WTC11 (cell line): Measurements from ENCODE around the gene PTGER1. TPM values are rescaled to one million over a fixed set of nuclear protein-coding genes. Genes with fewer than 3 reads are reported as not detected.
A peak's percentile ranks its signal among the peaks of the same experiment; 100 is the strongest.

Experiments
- ATAC-seq: fragments of 200-7000 bp; cut with Tn5 transposase; 2 replicates; pipeline ENCODE4 v1.10.0; 2021; ENCODE audit warnings: mild to moderate bottlenecking, moderate library complexity
- CTCF ChIA-PET: fragments of 300-600 bp; sonication (Branson Sonifier 250); formaldehyde crosslinking; loops from one replicate; lab custom pipeline; 2021; ENCODE audit warnings: antibody characterized with exemption; lab: Charles Lee
- POLR2A ChIA-PET: fragments of 350-600 bp; sonication (Branson Sonifier 250); formaldehyde crosslinking; loops from one replicate; lab custom pipeline; 2021; ENCODE audit warnings: antibody characterized with exemption; lab: Charles Lee
- DNase-seq: peaks from one replicate; pipeline ENCODE4 v3.0.0; 2021; ENCODE audit warnings: low spot score
- H3K27ac Mint-ChIP-seq: 2 replicates; pipeline ENCODE4 v1.8.0; 2021; ENCODE audit warnings: mixed read lengths
- H3K27me3 Mint-ChIP-seq: 2 replicates; pipeline ENCODE4 v1.8.0; 2021; ENCODE audit warnings: low read depth, mild to moderate bottlenecking, moderate library complexity, mixed read lengths
- H3K36me3 Mint-ChIP-seq: 2 replicates; pipeline ENCODE4 v1.8.0; 2021; ENCODE audit warnings: mixed read lengths
- H3K4me1 Mint-ChIP-seq: 2 replicates; pipeline ENCODE4 v1.8.0; 2022; ENCODE audit warnings: mixed read lengths
- H3K4me3 Mint-ChIP-seq: 2 replicates; pipeline ENCODE4 v1.8.0; 2021; ENCODE audit warnings: mild to moderate bottlenecking, moderate library complexity, mixed read lengths
- H3K9me3 Mint-ChIP-seq: 2 replicates; pipeline ENCODE4 v1.8.0; 2021; ENCODE audit warnings: mixed read lengths
- MXD4 ChIP-seq: fragments of 250-450 bp; sonication (Bioruptor Pico); IDR thresholded peaks from 2 replicates; pipeline ENCODE4 v1.8.0; 2021; ENCODE audit warnings: mild to moderate bottlenecking, moderate library complexity, borderline replicate concordance
- RORB ChIP-seq: fragments of 250-450 bp; sonication (Bioruptor Pico); IDR thresholded peaks from 2 replicates; pipeline ENCODE4 v1.9.0; 2021; ENCODE audit warnings: mild to moderate bottlenecking
- ZNF263 ChIP-seq: sonication (generic); formaldehyde crosslinking; IDR thresholded peaks from 2 replicates; pipeline ENCODE4 v1.8.1; 2022; ENCODE audit warnings: low read depth, mild to moderate bottlenecking, moderate library complexity, missing genetic modification reagents
- total RNA-seq: library from RNA; stranded (reverse); gene quantifications from 3 replicates; pipeline ENCODE4 v1.2.3, GENCODE V29; 2021
- TF ChIP-seq, protein P1 (sequence below): fragments of 250-450 bp; sonication (Bioruptor Pico); IDR thresholded peaks from 2 replicates; pipeline ENCODE4 v2.1.2; 2022; ENCODE audit warnings: mild to moderate bottlenecking, moderate library complexity
- TF ChIP-seq, protein P2 (sequence below): sonication (generic); formaldehyde crosslinking; IDR thresholded peaks from 2 replicates; pipeline ENCODE4 v1.8.1; 2023; ENCODE audit warnings: mild to moderate bottlenecking, missing genetic modification reagents, moderate library complexity

PTGER1 gene
- total RNA-seq, 1 experiment from 2014 or later, result 0.68 TPM

DNA sequence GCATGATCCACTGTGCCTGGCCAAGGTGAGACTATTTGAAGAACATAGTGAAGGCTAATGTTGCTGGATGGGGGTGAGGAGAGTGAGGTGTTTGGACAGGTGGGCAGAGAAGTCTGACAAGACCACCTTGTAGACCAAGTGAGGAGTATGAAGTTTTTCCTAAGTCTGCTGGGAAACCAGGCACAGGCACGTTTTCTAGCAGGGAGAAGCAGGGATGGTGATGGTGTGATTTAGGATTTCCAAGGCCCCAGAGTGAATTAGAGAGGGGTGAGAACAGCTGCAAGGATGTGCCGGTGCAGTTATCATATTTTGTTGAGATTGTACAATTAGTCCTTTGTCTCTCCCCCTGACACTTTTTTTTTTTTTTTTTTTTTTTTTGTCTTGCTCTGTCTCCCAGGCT lies 47.7 kb downstream of the PTGER1 start (continued):
- TF ChIP-seq MXD4 (CRISPR knock-in tag) (no peak), ZNF263 (CRISPR knock-in tag) (no peak), RORB (no peak)
- TF ChIP-seq, protein P1, sequence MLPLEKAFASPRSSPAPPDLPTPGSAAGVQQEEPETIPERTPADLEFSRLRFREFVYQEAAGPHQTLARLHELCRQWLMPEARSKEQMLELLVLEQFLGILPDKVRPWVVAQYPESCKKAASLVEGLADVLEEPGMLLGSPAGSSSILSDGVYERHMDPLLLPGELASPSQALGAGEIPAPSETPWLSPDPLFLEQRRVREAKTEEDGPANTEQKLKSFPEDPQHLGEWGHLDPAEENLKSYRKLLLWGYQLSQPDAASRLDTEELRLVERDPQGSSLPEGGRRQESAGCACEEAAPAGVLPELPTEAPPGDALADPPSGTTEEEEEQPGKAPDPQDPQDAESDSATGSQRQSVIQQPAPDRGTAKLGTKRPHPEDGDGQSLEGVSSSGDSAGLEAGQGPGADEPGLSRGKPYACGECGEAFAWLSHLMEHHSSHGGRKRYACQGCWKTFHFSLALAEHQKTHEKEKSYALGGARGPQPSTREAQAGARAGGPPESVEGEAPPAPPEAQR (CRISPR knock-in tag), result no peak

DNA sequence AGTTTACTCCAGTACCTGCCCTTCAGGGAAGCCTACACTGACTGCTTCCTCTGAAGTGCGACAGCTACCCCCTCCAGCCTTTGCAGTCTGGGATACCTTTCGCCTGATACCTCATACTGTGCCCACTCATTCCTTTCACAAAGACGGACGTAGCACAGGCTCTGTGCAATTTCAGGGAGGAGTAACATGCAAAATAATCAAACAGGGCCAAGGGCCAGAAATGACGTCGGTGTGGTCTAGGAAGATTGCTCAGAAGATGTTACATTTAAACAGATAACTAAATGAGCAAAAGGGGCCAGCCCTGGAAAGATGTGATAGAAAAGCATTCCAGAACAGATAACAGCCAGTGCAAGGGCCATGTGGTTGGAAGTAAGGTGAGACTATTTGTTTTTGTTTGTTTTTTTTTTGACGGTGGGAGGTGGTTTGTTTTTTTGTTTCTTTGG lies 49.4 kb downstream of the PTGER1 start:
- ChIA-PET POLR2A (no interaction called here), CTCF (interaction anchor here (0.7 to 2.9 kb wide), 7 partner anchors 12 to 289 kb away, joined by 3 to 14 read pairs (median 5); partner anchors contain the start of genes ASF1B and PTGER1)
- Mint-ChIP-seq H3K36me3 (no peaks in the 10 kb centered on the region), H3K9me3 (no peaks in the 10 kb centered on the region), H3K4me1 (peaks cover 10% of the 10 kb centered on the region), H3K4me3 (no peak overlapping the region), H3K27me3 (peaks cover 15% of the 10 kb centered on the region), H3K27ac (peak overlapping the region; percentile 7; the same call in 1 of the 2 replicates)
- TF ChIP-seq, protein P2, sequence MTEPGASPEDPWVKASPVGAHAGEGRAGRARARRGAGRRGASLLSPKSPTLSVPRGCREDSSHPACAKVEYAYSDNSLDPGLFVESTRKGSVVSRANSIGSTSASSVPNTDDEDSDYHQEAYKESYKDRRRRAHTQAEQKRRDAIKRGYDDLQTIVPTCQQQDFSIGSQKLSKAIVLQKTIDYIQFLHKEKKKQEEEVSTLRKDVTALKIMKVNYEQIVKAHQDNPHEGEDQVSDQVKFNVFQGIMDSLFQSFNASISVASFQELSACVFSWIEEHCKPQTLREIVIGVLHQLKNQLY (CRISPR knock-in tag), result no peak
- ATAC-seq, result peak; percentile 50
- DNase-seq, result no peak

Other genes with a start within 250 kb of the PTGER1 start
- gene ADGRE5, start 93.9 kb downstream of the PTGER1 start, total RNA-seq, result 3.2 to 4.0 TPM (median 3.9 TPM) in 3 replicates
- gene DDX39A, start 56.0 kb downstream of the PTGER1 start, total RNA-seq, result 103 to 136 TPM (median 105 TPM) in 3 replicates
- gene PKN1, start 42.0 kb downstream of the PTGER1 start, total RNA-seq, result 170 to 197 TPM (median 187 TPM) in 3 replicates
- 70.7 to 76.5 TPM (median 75.0 TPM) in 3 replicates for gene GIPC1, start 20.8 kb upstream of the PTGER1 start, total RNA-seq
- 54.5 to 88.7 TPM (median 81.9 TPM) in 3 replicates for gene DNAJB1, start 43.0 kb upstream of the PTGER1 start, total RNA-seq
- gene TECR, start 54.2 kb upstream of the PTGER1 start, total RNA-seq, result 161 to 198 TPM (median 197 TPM) in 3 replicates
- gene NDUFB7, start 96.7 kb upstream of the PTGER1 start, total RNA-seq, result 240 to 255 TPM (median 254 TPM) in 3 replicates
- 0.14 TPM in 1 of 3 replicates, not detected in the others for gene CLEC17A, start 107.7 kb upstream of the PTGER1 start, total RNA-seq
- not detected in 3 replicates for gene ADGRE3, start 199.5 kb upstream of the PTGER1 start, total RNA-seq
- gene ZNF333, start 214.7 kb upstream of the PTGER1 start, total RNA-seq, result 13.5 to 16.2 TPM (median 14.8 TPM) in 3 replicates